ENCODE results near the gene LSM12. TPM values are rescaled to one million over a fixed set of nuclear protein-coding genes. Genes with fewer than 3 reads are reported as not detected.

LSM12 gene
- total RNA-seq, 1 experiment from 2014 or later, result 52.5 TPM

- peak overlapping the region; percentile 57 for H3K27ac ChIP-seq (ENCODE audit: low read depth, low read length, poor library complexity, severe bottlenecking)
- H3K4me3 ChIP-seq (ENCODE audit: low read depth, low read length, poor library complexity, severe bottlenecking), result peak overlapping the region; percentile 60
- H3K4me1 ChIP-seq (ENCODE audit: insufficient read depth, low read length, poor library complexity, severe bottlenecking), result no peaks in the 10 kb centered on the region
- H3K36me3 ChIP-seq (ENCODE audit: insufficient read depth, low read length, poor library complexity, severe bottlenecking), result no peaks in the 10 kb centered on the region
- no peaks in the 10 kb centered on the region for H3K9me3 ChIP-seq (ENCODE audit: low read depth, low read length, poor library complexity, severe bottlenecking)
- CTCF ChIA-PET, result interaction anchor here (0.7 to 1.1 kb wide), 2 partner anchors 117 to 1018 kb away, joined by 3 to 4 read pairs; partner anchors contain the start of gene HDAC5
- peaks cover 9% of the 10 kb centered on the region for H3K27me3 ChIP-seq (replicated peaks; ENCODE audit: insufficient read depth, low read depth, low read length, poor library complexity)
- TF ChIP-seq, protein P1, sequence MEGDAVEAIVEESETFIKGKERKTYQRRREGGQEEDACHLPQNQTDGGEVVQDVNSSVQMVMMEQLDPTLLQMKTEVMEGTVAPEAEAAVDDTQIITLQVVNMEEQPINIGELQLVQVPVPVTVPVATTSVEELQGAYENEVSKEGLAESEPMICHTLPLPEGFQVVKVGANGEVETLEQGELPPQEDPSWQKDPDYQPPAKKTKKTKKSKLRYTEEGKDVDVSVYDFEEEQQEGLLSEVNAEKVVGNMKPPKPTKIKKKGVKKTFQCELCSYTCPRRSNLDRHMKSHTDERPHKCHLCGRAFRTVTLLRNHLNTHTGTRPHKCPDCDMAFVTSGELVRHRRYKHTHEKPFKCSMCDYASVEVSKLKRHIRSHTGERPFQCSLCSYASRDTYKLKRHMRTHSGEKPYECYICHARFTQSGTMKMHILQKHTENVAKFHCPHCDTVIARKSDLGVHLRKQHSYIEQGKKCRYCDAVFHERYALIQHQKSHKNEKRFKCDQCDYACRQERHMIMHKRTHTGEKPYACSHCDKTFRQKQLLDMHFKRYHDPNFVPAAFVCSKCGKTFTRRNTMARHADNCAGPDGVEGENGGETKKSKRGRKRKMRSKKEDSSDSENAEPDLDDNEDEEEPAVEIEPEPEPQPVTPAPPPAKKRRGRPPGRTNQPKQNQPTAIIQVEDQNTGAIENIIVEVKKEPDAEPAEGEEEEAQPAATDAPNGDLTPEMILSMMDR (conservative IDR thresholded peaks at IDR 0.05; ENCODE audit: low read depth, low read length), result peak; percentile 36
- TF ChIP-seq EZH2 (IDR thresholded peaks at IDR 0.05; ENCODE audit: borderline replicate concordance, low read depth, low read length, poor library complexity, severe bottlenecking), result no peak
- POLR2A ChIA-PET (ENCODE audit: low non-redundant PET), result interaction anchor here (1.0 kb wide), 1 partner anchor 16 kb away, joined by 4 read pairs; no protein-coding TSS in a partner anchor
- intact Hi-C loops (cut with micrococcal nuclease; ENCODE audit: unreplicated experiment), result loop anchor here (10.0 kb wide), 1 partner anchor 108 kb away; no protein-coding TSS in a partner anchor
- DNase-seq (ENCODE audit: low spot score), result peak; percentile 95
- no TSS peak for BruUV-seq (replicated peaks)
Measured at GRCh38 chr17:44006598-44007345, 59.7 kb downstream of the LSM12 start.

- Histone ChIP-seq H3K27me3 (replicated peaks; ENCODE audit: insufficient read depth, low read depth, low read length, poor library complexity) (peaks cover 9% of the 10 kb centered on the region), H3K4me3 (ENCODE audit: low read depth, low read length, poor library complexity, severe bottlenecking) (peak overlapping the region; percentile 60), H3K27ac (ENCODE audit: low read depth, low read length, poor library complexity, severe bottlenecking) (no peak overlapping the region), H3K4me1 (ENCODE audit: insufficient read depth, low read length, poor library complexity, severe bottlenecking) (no peaks in the 10 kb centered on the region), H3K36me3 (ENCODE audit: insufficient read depth, low read length, poor library complexity, severe bottlenecking) (no peaks in the 10 kb centered on the region), H3K9me3 (ENCODE audit: low read depth, low read length, poor library complexity, severe bottlenecking) (no peaks in the 10 kb centered on the region)
- BruUV-seq (replicated peaks), result no TSS peak
- ChIA-PET CTCF (interaction anchor here (0.7 kb wide), 1 partner anchor 1019 kb away, joined by 3 read pairs; no protein-coding TSS in a partner anchor), POLR2A (ENCODE audit: low non-redundant PET) (interaction anchor here (1.0 kb wide), 1 partner anchor 16 kb away, joined by 4 read pairs; no protein-coding TSS in a partner anchor)
- DNase-seq (ENCODE audit: low spot score), result no peak
- intact Hi-C loops (cut with micrococcal nuclease; ENCODE audit: unreplicated experiment), result loop anchor here (10.0 kb wide), 1 partner anchor 109 kb away; no protein-coding TSS in a partner anchor
- TF ChIP-seq, protein P1 (conservative IDR thresholded peaks at IDR 0.05; ENCODE audit: low read depth, low read length), result no peak
- no peak for TF ChIP-seq EZH2 (IDR thresholded peaks at IDR 0.05; ENCODE audit: borderline replicate concordance, low read depth, low read length, poor library complexity, severe bottlenecking)
Measured at GRCh38 chr17:44006272-44006597, 60.2 kb downstream of the LSM12 start.

DNA sequence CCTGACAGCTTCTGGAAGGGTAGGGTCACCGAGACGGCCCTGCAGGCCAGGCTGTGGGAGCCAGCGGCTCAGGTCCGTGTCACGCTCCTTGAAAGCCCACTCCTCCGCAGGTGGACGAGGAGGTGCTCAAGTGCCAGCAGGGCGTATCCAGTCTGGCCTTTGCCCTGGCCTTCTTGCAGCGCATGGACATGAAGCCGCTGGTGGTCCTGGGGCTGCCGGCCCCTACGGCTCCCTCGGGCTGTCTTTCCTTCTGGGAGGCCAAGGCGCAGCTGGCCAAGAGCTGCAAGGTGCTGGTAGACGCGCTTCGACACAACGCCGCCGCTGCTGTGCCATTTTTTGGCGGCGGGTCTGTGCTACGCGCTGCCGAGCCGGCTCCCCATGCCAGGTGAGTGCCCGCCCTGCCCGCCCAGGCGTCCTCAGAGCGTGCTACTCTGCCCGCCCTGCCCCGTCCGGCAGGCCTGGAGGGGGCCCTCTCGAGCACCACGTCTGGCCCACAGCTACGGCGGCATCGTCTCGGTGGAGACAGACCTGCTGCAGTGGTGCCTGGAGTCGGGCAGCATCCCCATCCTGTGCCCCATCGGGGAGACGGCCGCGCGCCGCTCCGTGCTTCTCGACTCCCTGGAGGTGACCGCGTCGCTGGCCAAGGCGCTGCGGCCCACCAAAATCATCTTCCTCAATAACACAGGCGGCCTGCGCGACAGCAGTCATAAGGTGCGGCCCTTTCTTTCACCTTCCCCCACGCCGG, 60.8 kb downstream of the LSM12 start:
- POLR2A ChIA-PET (ENCODE audit: low non-redundant PET), result interaction anchor here (1.0 kb wide), 1 partner anchor 17 kb away, joined by 4 read pairs; no protein-coding TSS in a partner anchor
- no peak for DNase-seq (ENCODE audit: low spot score)
- CTCF ChIA-PET, result interaction anchor here (0.7 kb wide), 1 partner anchor 1020 kb away, joined by 3 read pairs; no protein-coding TSS in a partner anchor
- no peak overlapping the region for H3K27ac ChIP-seq (ENCODE audit: low read depth, low read length, poor library complexity, severe bottlenecking)
- H3K4me1 ChIP-seq (ENCODE audit: insufficient read depth, low read length, poor library complexity, severe bottlenecking), result no peaks in the 10 kb centered on the region
- no peaks in the 10 kb centered on the region for H3K9me3 ChIP-seq (ENCODE audit: low read depth, low read length, poor library complexity, severe bottlenecking)
- H3K27me3 ChIP-seq (replicated peaks; ENCODE audit: insufficient read depth, low read depth, low read length, poor library complexity), result peaks cover 9% of the 10 kb centered on the region
- H3K36me3 ChIP-seq (ENCODE audit: insufficient read depth, low read length, poor library complexity, severe bottlenecking), result no peaks in the 10 kb centered on the region
- intact Hi-C loops (cut with micrococcal nuclease; ENCODE audit: unreplicated experiment), result loop anchor here (10.0 kb wide), 1 partner anchor 109 kb away; no protein-coding TSS in a partner anchor
- peak overlapping the region; percentile 60 for H3K4me3 ChIP-seq (ENCODE audit: low read depth, low read length, poor library complexity, severe bottlenecking)
- no TSS peak for BruUV-seq (replicated peaks)
- TF ChIP-seq, protein P1 (conservative IDR thresholded peaks at IDR 0.05; ENCODE audit: low read depth, low read length), result no peak
- no peak for TF ChIP-seq EZH2 (IDR thresholded peaks at IDR 0.05; ENCODE audit: borderline replicate concordance, low read depth, low read length, poor library complexity, severe bottlenecking)
